GM18519 (cell line): Measurements from ENCODE around the gene MDFI.

Experiments
- ATAC-seq: cut with Tn5 transposase; IDR thresholded peaks from one replicate; pipeline ENCODE4 v1.9.1; 2021; ENCODE audit warnings: mild to moderate bottlenecking, moderate library complexity; ENCODE audit not compliant: unreplicated experiment, low FRiP score

The MDFI gene

GRCh38 chr6:41684311-41685180 lies 46.3 kb downstream of the MDFI start:
- no peak for ATAC-seq

GRCh38 chr6:41685641-41686380 lies 47.5 kb downstream of the MDFI start:
- no peak for ATAC-seq

- ATAC-seq = no peak
Observed at GRCh38 chr6:41687501-41688175, 49.4 kb downstream of the MDFI start.

GRCh38 chr6:41688256-41688965 lies 50.1 kb downstream of the MDFI start:
- ATAC-seq = no peak

- ATAC-seq = no peak
Observed at GRCh38 chr6:41689171-41690008, 51.1 kb downstream of the MDFI start.

- no peak for ATAC-seq
Observed at GRCh38 chr6:41690541-41691330, 52.5 kb downstream of the MDFI start.

- no peak for ATAC-seq
Observed at GRCh38 chr6:41691426-41692079, 53.3 kb downstream of the MDFI start.

GRCh38 chr6:41692080-41692675 lies 53.9 kb downstream of the MDFI start:
- ATAC-seq = no peak

- no peak for ATAC-seq
Observed at GRCh38 chr6:41692730-41693129, 54.5 kb downstream of the MDFI start.

GRCh38 chr6:41693281-41694240 lies 55.3 kb downstream of the MDFI start:
- ATAC-seq = no peak

- ATAC-seq = no peak
Observed at GRCh38 chr6:41694815-41695526, 56.7 kb downstream of the MDFI start.

- ATAC-seq = no peak
Observed at GRCh38 chr6:41695825-41696224, 57.6 kb downstream of the MDFI start.

- ATAC-seq = no peak
Observed at GRCh38 chr6:41696788-41697187, 58.5 kb downstream of the MDFI start.

GRCh38 chr6:41697861-41698781 lies 59.9 kb downstream of the MDFI start:
- ATAC-seq = no peak

GRCh38 chr6:41699063-41699462 lies 60.8 kb downstream of the MDFI start:
- no peak for ATAC-seq
